ENCODE results near the gene SMLR1. TPM values are rescaled to one million over a fixed set of nuclear protein-coding genes. Genes with fewer than 3 reads are reported as not detected.

SMLR1 gene
- total and polyA plus RNA-seq, 2 donors (not counting 3 experiments of a cell fraction or from before 2014, with no cell fraction given): not detected

DNA sequence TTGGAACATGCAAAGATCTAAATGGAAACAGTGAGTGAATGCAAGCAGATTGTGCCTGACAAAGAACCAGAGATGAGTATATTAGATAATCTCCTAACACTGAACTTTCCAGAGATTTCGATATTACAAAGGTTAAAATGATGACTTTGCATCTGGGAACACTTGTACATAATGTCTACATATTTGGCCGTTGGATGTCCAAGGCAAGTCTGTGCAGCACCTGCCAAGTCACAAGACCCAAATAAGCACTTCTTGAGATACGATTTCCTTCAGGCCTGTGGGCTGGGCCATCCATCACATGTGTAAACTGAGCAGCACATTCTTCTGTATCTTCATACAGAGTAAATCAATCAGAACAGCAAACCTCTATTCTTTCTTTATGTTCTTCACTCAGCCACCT is 32.5 kb upstream of the SMLR1 start:
- Histone ChIP-seq H4K20me1 (replicated peaks; ENCODE audit: control insufficient read depth, extremely low read depth, insufficient read depth, low read length) (no peaks in the 10 kb centered on the region), H3K27ac (ENCODE audit: insufficient read depth, low read depth, low read length) (no peak overlapping the region), H3K27me3 (ENCODE audit: control insufficient read depth in 2 of 2, insufficient read depth in 2 of 2, low read length in 2 of 2) (no peaks in the 10 kb centered on the region), H3K9me1 (replicated peaks; ENCODE audit: control insufficient read depth, extremely low read depth, insufficient read depth, low read length) (no peaks in the 10 kb centered on the region), H2AFZ (ENCODE audit: low read depth, low read length) (no peak overlapping the region), H3K4me3 (replicated peaks in 1 of 3; ENCODE audit: insufficient read depth in 1 of 3, low read depth in 1 of 3, low read length in 3 of 3) (no peak overlapping the region), H3K9ac (replicated peaks; ENCODE audit: extremely low read depth, insufficient read depth, low read length) (no peak overlapping the region), H3K4me2 (ENCODE audit: insufficient read depth, low read length) (no peak overlapping the region), H3K9me3 (replicated peaks; ENCODE audit: control insufficient read depth, insufficient read depth, low read length) (no peaks in the 10 kb centered on the region), H3K4me1 (ENCODE audit: control insufficient read depth, extremely low read depth, insufficient read depth, low read length) (peaks cover 19% of the 10 kb centered on the region), H3K79me2 (ENCODE audit: control insufficient read depth, insufficient read depth, low read length) (no peaks in the 10 kb centered on the region), H3K36me3 (ENCODE audit: control insufficient read depth in 2 of 2, extremely low read depth in 1 of 2, insufficient read depth in 2 of 2, low read length in 2 of 2) (no peaks in the 10 kb centered on the region)
- intact Hi-C loops (cut with micrococcal nuclease) (no loop called here), dilution Hi-C loops (cut with MboI; ENCODE audit: extremely low pct_ligation_motif_present, low sequenced_read_pairs) (no loop called here)
- POLR2A ChIA-PET: no interaction called here
- CTCF ChIA-PET: interaction anchor here (2.2 kb wide), 1 partner anchor 472 kb away, joined by 4 read pairs; no protein-coding TSS in a partner anchor
- BruUV-seq (replicated peaks): no TSS peak
- no peak for FAIRE-seq
- DNase-seq (ENCODE audit: low read depth, low spot score): no peak
- TF ChIP-seq POLR2AphosphoS5 (IDR thresholded peaks at IDR 0.05; ENCODE audit: insufficient read depth, low read depth, low read length): no peak
- TF ChIP-seq EZH2 (IDR thresholded peaks at IDR 0.05; ENCODE audit: borderline replicate concordance, low read depth, low read length, severe bottlenecking): no peak
- no peak for TF ChIP-seq MYC (IDR thresholded peaks at IDR 0.05; ENCODE audit: low read depth, low read length)
- no peak for TF ChIP-seq FOS (IDR thresholded peaks at IDR 0.05; ENCODE audit: borderline replicate concordance, insufficient read depth, low read length)
- TF ChIP-seq, protein P1, sequence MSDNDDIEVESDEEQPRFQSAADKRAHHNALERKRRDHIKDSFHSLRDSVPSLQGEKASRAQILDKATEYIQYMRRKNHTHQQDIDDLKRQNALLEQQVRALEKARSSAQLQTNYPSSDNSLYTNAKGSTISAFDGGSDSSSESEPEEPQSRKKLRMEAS (IDR thresholded peaks at IDR 0.05; ENCODE audit: insufficient read depth, insufficient read length): no peak
- TF ChIP-seq GATA2 (IDR thresholded peaks at IDR 0.05; ENCODE audit: insufficient read depth, insufficient read length, low read depth, low read length): no peak
- TF ChIP-seq JUN (IDR thresholded peaks at IDR 0.05; ENCODE audit: borderline replicate concordance, insufficient read depth, insufficient read length, low read depth): no peak
- TF ChIP-seq, protein P2, sequence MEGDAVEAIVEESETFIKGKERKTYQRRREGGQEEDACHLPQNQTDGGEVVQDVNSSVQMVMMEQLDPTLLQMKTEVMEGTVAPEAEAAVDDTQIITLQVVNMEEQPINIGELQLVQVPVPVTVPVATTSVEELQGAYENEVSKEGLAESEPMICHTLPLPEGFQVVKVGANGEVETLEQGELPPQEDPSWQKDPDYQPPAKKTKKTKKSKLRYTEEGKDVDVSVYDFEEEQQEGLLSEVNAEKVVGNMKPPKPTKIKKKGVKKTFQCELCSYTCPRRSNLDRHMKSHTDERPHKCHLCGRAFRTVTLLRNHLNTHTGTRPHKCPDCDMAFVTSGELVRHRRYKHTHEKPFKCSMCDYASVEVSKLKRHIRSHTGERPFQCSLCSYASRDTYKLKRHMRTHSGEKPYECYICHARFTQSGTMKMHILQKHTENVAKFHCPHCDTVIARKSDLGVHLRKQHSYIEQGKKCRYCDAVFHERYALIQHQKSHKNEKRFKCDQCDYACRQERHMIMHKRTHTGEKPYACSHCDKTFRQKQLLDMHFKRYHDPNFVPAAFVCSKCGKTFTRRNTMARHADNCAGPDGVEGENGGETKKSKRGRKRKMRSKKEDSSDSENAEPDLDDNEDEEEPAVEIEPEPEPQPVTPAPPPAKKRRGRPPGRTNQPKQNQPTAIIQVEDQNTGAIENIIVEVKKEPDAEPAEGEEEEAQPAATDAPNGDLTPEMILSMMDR (IDR thresholded peaks at IDR 0.05; ENCODE audit: extremely low read depth in 1 of 2, insufficient read depth in 1 of 2, low read depth in 1 of 2, low read length in 2 of 2): no peak
- TF ChIP-seq POLR2A (IDR thresholded peaks at IDR 0.05; ENCODE audit: low read depth, low read length): no peak
